IMR-90 (cell line): ENCODE results near the gene ENDOV.

ENCODE experiments used
- CTCF ChIP-seq: conservative IDR thresholded peaks from 2 replicates; pipeline ENCODE4 v1.5.1; 2012; ENCODE audit warnings: mild to moderate bottlenecking, low read depth, low read length, improper control_type of control experiment
- MAZ ChIP-seq: IDR thresholded peaks from 2 replicates; pipeline ENCODE4 v1.6.1; 2012; ENCODE audit warnings: low read depth, mild to moderate bottlenecking, low read length, improper control_type of control experiment, moderate library complexity, borderline replicate concordance
- POLR2A ChIP-seq: IDR thresholded peaks from 2 replicates; pipeline ENCODE4 v1.6.1; 2012; ENCODE audit warnings: mild to moderate bottlenecking, low read depth, low read length

GRCh38 chr17:80367503-80367902, 47.5 kb upstream of the ENDOV start:
- TF ChIP-seq CTCF, result no peak
- TF ChIP-seq POLR2A, result no peak
- no peak for TF ChIP-seq MAZ
